K562 (cell line): ENCODE data around the gene LAMTOR4. TPM values are rescaled to one million over a fixed set of nuclear protein-coding genes. Genes with fewer than 3 reads are reported as not detected.

ENCODE experiments used
- ATAC-seq: fragments of 200-7000 bp; cut with Tn5 transposase; 3 replicates; pipeline ENCODE4 v1.9.1; 2020; ENCODE audit warnings: moderate library complexity
- BruUV-seq: library from RNA; stranded (reverse); fragments of 400-500 nt; replicated peaks from 2 replicates; lab custom pipeline; 2021; lab: Mats Ljungman, UMichigan
- CTCF ChIA-PET: fragments of 300-600 bp; formaldehyde crosslinking; extraction: SDS; loops from one replicate; lab custom pipeline; 2021; ENCODE audit warnings: low intra/inter-chr PET ratio; lab: Yijun Ruan, JAX
- POLR2A ChIA-PET: fragments of 300-600, 350-650 bp; sonication (Branson Sonifier 250); formaldehyde crosslinking; extraction: SDS; loops from one replicate; lab custom pipeline; 2021; ENCODE audit warnings: antibody characterized with exemption, inconsistent platforms; lab: Yijun Ruan, JAX
- DNase-seq, 4 experiments: peaks; one replicate each; pipeline versions ENCODE4 v3.0.0 to v3.0.0-alpha.2; 2011 to 2018; ENCODE audit warnings: low spot score in 3 of 4, mixed read lengths in 3 of 4; ENCODE audit errors: extremely low read depth in 1 of 4
- FAIRE-seq: peaks from 2 replicates; lab custom pipeline; 2011; peaks lifted over from hg19 to GRCh38; lab: Jason Lieb, UNC
- H2AFZ ChIP-seq: 2 replicates; pipeline ENCODE4 v1.6.0; 2011; ENCODE audit warnings: low read depth, low read length, control low read depth, inconsistent platforms
- H3K27ac ChIP-seq: fragments of 200-600 bp; 3 replicates; pipeline ENCODE4 v1.8.0; 2011; ENCODE audit warnings: low read depth, mild to moderate bottlenecking, control low read depth, inconsistent platforms, low read length, moderate library complexity, mixed read lengths; ENCODE audit errors: extremely low read depth
- H3K27me3 ChIP-seq, 2 experiments: fragments of 300-600 bp in 1 of 2; 2 replicates in 1 of 2; 3 replicates in 1 of 2; pipeline versions ENCODE4 v1.6.0 to v1.8.0; 2011; ENCODE audit warnings: inconsistent platforms in 2 of 2, low read length in 2 of 2, mild to moderate bottlenecking in 1 of 2, mixed read lengths in 1 of 2, moderate library complexity in 1 of 2; ENCODE audit not compliant: control insufficient read depth in 2 of 2, insufficient read depth in 2 of 2
- H3K36me3 ChIP-seq: fragments of 300-600 bp; 3 replicates; pipeline ENCODE4 v1.8.0; 2011; ENCODE audit warnings: mild to moderate bottlenecking, low read length, inconsistent platforms; ENCODE audit not compliant: control insufficient read depth, insufficient read depth
- H3K4me1 ChIP-seq, 2 experiments: fragments of 200-600 bp in 1 of 2; replicated peaks in 1 of 2; 2 replicates in 1 of 2; 3 replicates in 1 of 2; pipeline versions ENCODE4 v1.5.1 to v1.8.0; 2011; ENCODE audit warnings: inconsistent platforms in 2 of 2, low read length in 2 of 2, mild to moderate bottlenecking in 1 of 2, mixed read lengths in 1 of 2, moderate library complexity in 1 of 2; ENCODE audit not compliant: control insufficient read depth in 2 of 2, insufficient read depth in 2 of 2
- H3K4me2 ChIP-seq: 2 replicates; pipeline ENCODE4 v1.6.1; 2011; ENCODE audit warnings: low read length, control low read depth, inconsistent platforms, mixed read lengths; ENCODE audit not compliant: insufficient read depth
- H3K4me3 ChIP-seq: fragments of 200-600 bp; sonication (generic), shearing (Covaris generic); 2 replicates; pipeline ENCODE4 v1.5.1; 2016; ENCODE audit warnings: control low read depth, inconsistent platforms
- H3K79me2 ChIP-seq: fragments of 200-600 bp; 3 replicates; pipeline ENCODE4 v1.8.0; 2011; ENCODE audit warnings: low read length, inconsistent platforms; ENCODE audit not compliant: control insufficient read depth, insufficient read depth
- H3K9ac ChIP-seq, 2 experiments: 2 replicates each; pipeline versions ENCODE4 v1.6.0 to v1.6.1; 2011; ENCODE audit warnings: low read depth in 2 of 2, low read length in 2 of 2, control low read depth in 1 of 2, inconsistent platforms in 1 of 2, mild to moderate bottlenecking in 1 of 2, mixed read lengths in 1 of 2; ENCODE audit not compliant: insufficient read depth in 1 of 2
- H3K9me1 ChIP-seq: one replicate; pipeline ENCODE4 v1.6.0; 2011; ENCODE audit warnings: inconsistent platforms, mild to moderate bottlenecking, low read length, moderate library complexity; ENCODE audit not compliant: control insufficient read depth, insufficient read depth
- H3K9me3 ChIP-seq: replicated peaks from 2 replicates; pipeline ENCODE4 v1.5.1; 2011; ENCODE audit warnings: low read depth, low read length, inconsistent platforms; ENCODE audit not compliant: control insufficient read depth, insufficient read depth
- H4K20me1 ChIP-seq: replicated peaks from 2 replicates; pipeline ENCODE4 v1.6.1; 2011; ENCODE audit warnings: low read length, inconsistent platforms, mixed read lengths; ENCODE audit not compliant: control insufficient read depth, insufficient read depth
- BRF1 ChIP-seq: IDR thresholded peaks from 3 replicates; pipeline ENCODE4 v1.6.1; 2011; ENCODE audit warnings: borderline replicate concordance, mild to moderate bottlenecking; ENCODE audit not compliant: insufficient read length; ENCODE audit errors: extremely low read depth
- CHAMP1 ChIP-seq: fragments of 450-650 bp; IDR thresholded peaks from 2 replicates; pipeline ENCODE4 v1.6.1; 2016; ENCODE audit warnings: mild to moderate bottlenecking
- CHD7 ChIP-seq: fragments of 200-600 bp; sonication (generic); IDR thresholded peaks from one replicate; pipeline ENCODE4 v1.6.1; 2012; ENCODE audit warnings: mild to moderate bottlenecking, low read depth, low read length, inconsistent platforms
- ELK3 ChIP-seq: fragments of 450-650 bp; formaldehyde crosslinking; IDR thresholded peaks from 2 replicates; pipeline ENCODE4 v1.4.0; 2020; ENCODE audit warnings: mild to moderate bottlenecking
- POLR2G ChIP-seq: fragments of 200-400 bp; formaldehyde crosslinking; IDR thresholded peaks from 2 replicates; pipeline ENCODE4 v1.6.1; 2017; ENCODE audit warnings: low read depth, mild to moderate bottlenecking, antibody characterized with exemption, low read length, moderate library complexity
- WGBS: fragments of 100-300 bp; shearing (Covaris generic); methylation state at CpG from one replicate; pipeline ENCODE4 v1.1.6; 2016; ENCODE audit warnings: low coverage, mixed read lengths; ENCODE audit not compliant: insufficient coverage; ENCODE audit errors: missing lambda C conversion rate; 5-methylcytosine and 5-hydroxymethylcytosine counted together
- in situ Hi-C: fragments of 300-500 bp; cut with MboI; formaldehyde crosslinking; loops from 4 replicates; pipeline ENCODE4 v1.15.0; 2018; ENCODE audit warnings: inconsistent platforms, mixed read lengths
- intact Hi-C: fragments of 100-400 bp; cut with micrococcal nuclease; formaldehyde crosslinking; loops from 2 replicates; pipeline ENCODE4 v1.14.2; 2022
- polyA plus RNA-seq, 8 experiments: library from polyadenylated mRNA; depleted of rRNA in 4 of 8; stranded (reverse) in 5 of 8; unstranded in 3 of 8; fragments of >200 nt; fragmentation: Nextera tagmentation in 2 of 8; fragmentation: Illumina TruSeq in 1 of 8; extraction: Ambion mirVana in 2 of 8; extraction: Trizol in 1 of 8; gene quantifications; 2 replicates each; pipeline versions ENCODE4 v1.2.1 to v1.2.3, GENCODE V29; 2011 to 2014; ENCODE audit warnings: inconsistent platforms in 1 of 8, missing spikeins in 1 of 8
- total RNA-seq, 7 experiments: library from RNA; depleted of rRNA in 6 of 7; stranded (reverse); fragments of >200 nt in 6 of 7; fragmentation: Illumina TruSeq in 2 of 7; extraction: Trizol in 2 of 7; gene quantifications; 2 replicates each; pipeline versions ENCODE4 v1.2.1 to v1.2.3, GENCODE V29; 2011 to 2021; ENCODE audit warnings: low replicate concordance in 1 of 7

LAMTOR4 gene
- total and polyA plus RNA-seq, 9 of the 15 experiments (the other 6 are each of a cell fraction or from before 2014, with no cell fraction given) = 79.6 to 314 (median 195) TPM

- in situ Hi-C loops = no loop called here
- TSS peak; percentile 88 for BruUV-seq
- CTCF ChIA-PET = no interaction called here
- no peak for TF ChIP-seq CHAMP1
- TF ChIP-seq BRF1 = no peak
- peak; percentile 51 for TF ChIP-seq POLR2G
- no peak for TF ChIP-seq CHD7
- no peak for TF ChIP-seq ELK3
Observed at GRCh38 chr7:100107125-100107737, 41.5 kb upstream of the LAMTOR4 start.

More at GRCh38 chr7:100107125-100107737, 41.5 kb upstream of the LAMTOR4 start:
- H3K79me2 ChIP-seq = peaks cover 6% of the 10 kb centered on the region; the same call in 2 of the 3 replicates
- ATAC-seq (no peak), FAIRE-seq (no peak), DNase-seq (peak in 1 of 4 experiments; percentile 11)
- peaks cover 77% of the 10 kb centered on the region; the same call in 2 of the 3 replicates for H3K36me3 ChIP-seq
- POLR2A ChIA-PET = no interaction called here
- no peak overlapping the region for H3K27ac ChIP-seq
- no peak overlapping the region for H2AFZ ChIP-seq
- H4K20me1 ChIP-seq = no peaks in the 10 kb centered on the region
- H3K4me1 ChIP-seq = peaks cover 7 to 46% of the 10 kb centered on the region in 2 experiments; a peak in 4 of 5 replicates
- H3K9me3 ChIP-seq = no peaks in the 10 kb centered on the region
- H3K9ac ChIP-seq = peak overlapping the region in 1 of 2 experiments; percentile 65; a peak in 1 of 4 replicates
- H3K9me1 ChIP-seq = peaks cover 3% of the 10 kb centered on the region
- H3K4me2 ChIP-seq = no peak overlapping the region
- H3K27me3 ChIP-seq = no peaks in the 10 kb centered on the region
- 90% methylated on average over 25 of the region's 25 CpGs for WGBS
- intact Hi-C loops = no loop called here
- no peak overlapping the region for H3K4me3 ChIP-seq
